Kasumi-1 (cell line): ENCODE measurements around the gene ARHGAP25.

Experiments used
- DNase-seq, 2 experiments: peaks; one replicate each; lab custom pipeline; 2025; lab: John Stamatoyannopoulos, UW

Gene ARHGAP25

GRCh38 chr2:68743531-68743930 is 8.9 kb downstream of the ARHGAP25 start:
- no peak for DNase-seq

- no peak for DNase-seq
Measured at GRCh38 chr2:68744366-68744912, 9.8 kb downstream of the ARHGAP25 start.

- DNase-seq: no peak
Measured at GRCh38 chr2:68745006-68745405, 10.4 kb downstream of the ARHGAP25 start.

GRCh38 chr2:68746408-68746807 is 11.8 kb downstream of the ARHGAP25 start:
- DNase-seq: no peak

- DNase-seq: no peak
Measured at GRCh38 chr2:68747413-68747812, 12.8 kb downstream of the ARHGAP25 start.

GRCh38 chr2:68747900-68748299 is 13.3 kb downstream of the ARHGAP25 start:
- DNase-seq: no peak

- no peak for DNase-seq
Measured at GRCh38 chr2:68748568-68748967, 14.0 kb downstream of the ARHGAP25 start.

GRCh38 chr2:68749345-68749744 is 14.7 kb downstream of the ARHGAP25 start:
- no peak for DNase-seq

GRCh38 chr2:68750592-68751396 is 16.2 kb downstream of the ARHGAP25 start:
- no peak for DNase-seq

GRCh38 chr2:68751397-68752339 is 17.1 kb downstream of the ARHGAP25 start:
- DNase-seq: peak; percentile 70 to 84

GRCh38 chr2:68753318-68753717 is 18.7 kb downstream of the ARHGAP25 start:
- DNase-seq: no peak

- no peak for DNase-seq
Measured at GRCh38 chr2:68755071-68755470, 20.5 kb downstream of the ARHGAP25 start.

- no peak for DNase-seq
Measured at GRCh38 chr2:68756178-68756577, 21.6 kb downstream of the ARHGAP25 start.

GRCh38 chr2:68757081-68757480 is 22.5 kb downstream of the ARHGAP25 start:
- DNase-seq: no peak

GRCh38 chr2:68762100-68762499 is 27.5 kb downstream of the ARHGAP25 start:
- DNase-seq: peak in 1 of 2 experiments; percentile 19

- peak; percentile 79 to 86 for DNase-seq
Measured at GRCh38 chr2:68762665-68763064, 28.1 kb downstream of the ARHGAP25 start.

- DNase-seq: no peak
Measured at GRCh38 chr2:68764041-68764805, 29.6 kb downstream of the ARHGAP25 start.

GRCh38 chr2:68764806-68765311 is 30.2 kb downstream of the ARHGAP25 start:
- DNase-seq: no peak

- DNase-seq: peak; percentile 48 to 50
Measured at GRCh38 chr2:68765739-68766375, 31.2 kb downstream of the ARHGAP25 start.

GRCh38 chr2:68766376-68766845 is 31.8 kb downstream of the ARHGAP25 start:
- peak; percentile 92 to 95 for DNase-seq
